Heart left ventricle (tissue), 16 donors: ENCODE results near the gene TENT5C. TPM values are rescaled to one million over a fixed set of nuclear protein-coding genes. Genes with fewer than 3 reads are reported as not detected.

Source experiments
- ATAC-seq, 4 donors: fragments of 200-7000 bp; cut with Tn5 transposase; one replicate each; pipeline ENCODE4 v1.9.1; 2020 to 2022; ENCODE audit warnings: moderate library complexity in 4 of 4, mild to moderate bottlenecking in 3 of 4, moderate number of reproducible peaks in 1 of 4
- DNase-seq, 5 donors: peaks; one replicate each; pipeline ENCODE4 v3.0.0-alpha.2; 2020
- H3K27ac ChIP-seq, 12 donors: fragments of 200-600 bp; sonication (generic) in 4 of 12; one replicate each; pipeline versions ENCODE4 v1.5.0 to v1.8.0; 2016 to 2022; ENCODE audit warnings: mild to moderate bottlenecking in 2 of 12
- H3K27me3 ChIP-seq, 9 donors: fragments of 200-600 bp; sonication (generic) in 2 of 9; one replicate each; pipeline versions ENCODE4 v1.5.1 to v1.8.0; 2016 to 2022; ENCODE audit warnings: mild to moderate bottlenecking in 3 of 9
- H3K36me3 ChIP-seq, 9 donors: fragments of 200-600 bp; sonication (generic) in 2 of 9; one replicate each; pipeline versions ENCODE4 v1.5.0 to v1.8.0; 2018 to 2022; ENCODE audit warnings: mild to moderate bottlenecking in 2 of 9
- H3K4me1 ChIP-seq, 12 donors: fragments of 200-600 bp; sonication (generic) in 4 of 12; one replicate each; pipeline versions ENCODE4 v1.5.0 to v1.8.0; 2016 to 2022; ENCODE audit warnings: mild to moderate bottlenecking in 3 of 12
- H3K4me3 ChIP-seq, 12 donors: fragments of 200-600 bp; sonication (generic) in 4 of 12; one replicate each; pipeline versions ENCODE4 v1.5.0 to v1.8.0; 2017 to 2022; ENCODE audit warnings: mild to moderate bottlenecking in 9 of 12, moderate library complexity in 4 of 12
- H3K9me3 ChIP-seq, 12 donors: fragments of 200-600 bp; sonication (generic) in 4 of 12; one replicate each; pipeline versions ENCODE4 v1.5.0 to v1.8.0; 2016 to 2022; ENCODE audit warnings: mild to moderate bottlenecking in 1 of 12
- CTCF ChIP-seq, 12 donors: fragments of 200-600 bp; sonication (generic) in 4 of 12; IDR thresholded peaks; one replicate each; pipeline versions ENCODE4 v1.5.0 to v1.8.0; 2018 to 2022; ENCODE audit warnings: antibody characterized with exemption in 12 of 12, mild to moderate bottlenecking in 5 of 12
- POLR2A ChIP-seq, 2 donors: fragments of 450-650 bp; IDR thresholded peaks; one replicate each; pipeline ENCODE4 v1.6.1; 2017; ENCODE audit warnings: antibody characterized with exemption in 2 of 2, mild to moderate bottlenecking in 2 of 2, moderate library complexity in 2 of 2
- WGBS, 4 donors: extraction: QIAGEN DNeasy Blood & Tissue Kit in 2 of 4; methylation state at CpG; one replicate each; pipeline versions ENCODE4 v1.1.5 to v1.1.7; 2013 to 2018; 5-methylcytosine and 5-hydroxymethylcytosine counted together
- intact Hi-C, 10 donors: fragments of 100-400 bp; cut with DNase I; formaldehyde crosslinking; loops; one replicate each; pipeline versions ENCODE4 v1.11.1 to v1.14.2; 2022
- polyA plus RNA-seq, 2 donors: library from polyadenylated mRNA; stranded (reverse); fragments of 200-250 nt; gene quantifications; one replicate each; pipeline ENCODE4 v1.2.3, GENCODE V29; 2013
- total RNA-seq, 9 donors: library from RNA; depleted of rRNA in 2 of 9; stranded (reverse); fragments of >200 nt in 2 of 9; fragmentation: NEBNext Ultra II Directional in 3 of 9; extraction: Animal tissue kit (Norgen Biotek cat#: 25700) in 3 of 9; gene quantifications; one replicate each; pipeline versions ENCODE4 v1.1.0 to v1.2.4, GENCODE V29; 2016 to 2023
- donor health status: ischemic (EF 13 %, LVEDD 7.1; RV severe dilation, severe dysfunction).
- donor health status: healthy with polysubstance abuse.
- donor health status: DM: no; HTN: yes; CAD: no.
- donor health status: DM: no; HTN: no; CAD: no.
- donor health status: ischemic (EF 25% LVEDD 6.9; RV normal size, moderate dysfunction).
- donor health status: ischemic (EF 25% LVEDD 5.7; RV mildly dilated, moderate dysfunction).
- donor health status: healthy.
- donor health status: DM: yes; HTN: yes; CAD: no.
- donor health status: ischemic (EF 35%, LVEDD 5.7; RV mildly dilated, moderate dysfunction).
- donor health status: nonischemic (EF 11% LVEDD 7.7; RV severe dilation, severe dysfunction).
- donor health status: DM: yes; HTN: yes; CAD: no.
- donor health status: PGD.
- donor health status: ischemic (EF 29% LVEDD 5.4; RV normal size, mild dysfunction).
- donor health status: nonischemic (EF 23%, LVEDD 6.1; RV moderate dilation, normal function).

The TENT5C gene
- total and polyA plus RNA-seq, 11 donors: 3.7 to 21.6 (median 14.5) TPM

GRCh38 chr1:117578466-117578865, 27.4 kb upstream of the TENT5C start:
- no peaks in the 10 kb centered on the region for H3K27me3 ChIP-seq
- TF ChIP-seq POLR2A (IDR thresholded peaks at IDR 0.05): no peak
- no peak for TF ChIP-seq CTCF (IDR thresholded peaks at IDR 0.05)
- no peak overlapping the region for H3K4me3 ChIP-seq
- H3K9me3 ChIP-seq: no peaks in the 10 kb centered on the region
- no peak overlapping the region for H3K27ac ChIP-seq
- ATAC-seq: no peak
- peaks cover 0 to 6% (median 0%) of the 10 kb centered on the region in 12 donors for H3K4me1 ChIP-seq
- WGBS, 4 donors: 88 to 94% (median 88%) methylated on average over 4 of the region's 4 CpGs
- H3K36me3 ChIP-seq: no peaks in the 10 kb centered on the region
- DNase-seq: no peak
- intact Hi-C loops: no loop called here

- no peak for TF ChIP-seq CTCF (IDR thresholded peaks at IDR 0.05)
- TF ChIP-seq POLR2A (IDR thresholded peaks at IDR 0.05): no peak
- ATAC-seq (no peak), DNase-seq (no peak)
- Histone ChIP-seq H3K4me1 (peaks cover 0 to 6% (median 0%) of the 10 kb centered on the region in 12 donors), H3K36me3 (no peaks in the 10 kb centered on the region), H3K27me3 (no peaks in the 10 kb centered on the region), H3K4me3 (no peak overlapping the region), H3K9me3 (no peaks in the 10 kb centered on the region), H3K27ac (no peak overlapping the region)
- WGBS, 4 donors: 80 to 84% (median 83%) methylated on average over 10 of the region's 10 CpGs
- intact Hi-C loops: no loop called here
Observed at GRCh38 chr1:117579221-117579906, 26.5 kb upstream of the TENT5C start.

GRCh38 chr1:117580436-117580835, 25.4 kb upstream of the TENT5C start:
- no peak for ATAC-seq
- Histone ChIP-seq H3K27me3 (no peaks in the 10 kb centered on the region), H3K4me3 (no peak overlapping the region), H3K9me3 (no peaks in the 10 kb centered on the region), H3K4me1 (peaks cover 0 to 6% (median 0%) of the 10 kb centered on the region in 12 donors), H3K27ac (no peak overlapping the region), H3K36me3 (no peaks in the 10 kb centered on the region)
- TF ChIP-seq CTCF (IDR thresholded peaks at IDR 0.05): no peak
- no peak for TF ChIP-seq POLR2A (IDR thresholded peaks at IDR 0.05)
- WGBS, 4 donors: 55 to 87% (median 63%) methylated on average over 3 of the region's 3 CpGs
- no peak for DNase-seq
- intact Hi-C loops: no loop called here

- DNase-seq: no peak
- ATAC-seq: no peak
- intact Hi-C loops: no loop called here
- Histone ChIP-seq H3K27ac (no peak overlapping the region), H3K4me3 (no peak overlapping the region), H3K27me3 (no peaks in the 10 kb centered on the region), H3K36me3 (no peaks in the 10 kb centered on the region), H3K4me1 (peaks cover 0 to 6% (median 0%) of the 10 kb centered on the region in 12 donors), H3K9me3 (no peaks in the 10 kb centered on the region)
- 74 to 88% (median 79%) methylated on average over 2 of the region's 2 CpGs for WGBS, 4 donors
- no peak for TF ChIP-seq POLR2A (IDR thresholded peaks at IDR 0.05)
- no peak for TF ChIP-seq CTCF (IDR thresholded peaks at IDR 0.05)
Observed at GRCh38 chr1:117580882-117581281, 25.0 kb upstream of the TENT5C start.
